ENCODE data around the gene DOCK11.

- TF ChIP-seq CTCF (conservative IDR thresholded peaks at IDR 0.05; ENCODE audit: low read depth, low read length) = no peak
- no peak for TF ChIP-seq EZH2 (IDR thresholded peaks at IDR 0.05; ENCODE audit: borderline replicate concordance, low read depth, low read length, poor library complexity, severe bottlenecking)
These were observed 157.1 kb downstream of the DOCK11 start for GRCh38 chrX:118652717-118653116.
